Progenitor cell of endocrine pancreas (in vitro differentiated cells): ENCODE results near the gene SLAMF9. TPM values are rescaled to one million over a fixed set of nuclear protein-coding genes. Genes with fewer than 3 reads are reported as not detected.
"Not testable (repeated sequence)": the region's sequence is repeated elsewhere in the genome, so short reads cannot be mapped to it uniquely, and the experiment has no call there.

Experiments
- DNase-seq: peaks from one replicate; pipeline ENCODE4 v3.0.0; 2021; ENCODE audit warnings: low spot score; ENCODE audit not compliant: unreplicated experiment
- H3K27ac Mint-ChIP-seq: 2 replicates; pipeline ENCODE4 v1.8.0; 2021; ENCODE audit warnings: mild to moderate bottlenecking, moderate library complexity, mixed read lengths
- H3K27me3 Mint-ChIP-seq: 2 replicates; pipeline ENCODE4 v1.8.0; 2021; ENCODE audit warnings: mixed read lengths
- H3K36me3 Mint-ChIP-seq: 2 replicates; pipeline ENCODE4 v1.8.0; 2022; ENCODE audit warnings: mixed read lengths; ENCODE audit not compliant: insufficient read depth
- H3K4me1 Mint-ChIP-seq: 2 replicates; pipeline ENCODE4 v1.8.0; 2021; ENCODE audit warnings: low read depth, mixed read lengths
- H3K4me3 Mint-ChIP-seq: 2 replicates; pipeline ENCODE4 v1.8.0; 2021; ENCODE audit warnings: low read depth, mild to moderate bottlenecking, moderate library complexity, mixed read lengths
- H3K9me3 Mint-ChIP-seq: 2 replicates; pipeline ENCODE4 v1.8.0; 2021; ENCODE audit warnings: low read depth, mixed read lengths
- CTCF ChIP-seq: fragments of 200-600 bp; sonication (generic); IDR thresholded peaks from one replicate; pipeline ENCODE4 v1.5.0; 2021; ENCODE audit warnings: antibody characterized with exemption, mild to moderate bottlenecking; ENCODE audit not compliant: unreplicated experiment
- total RNA-seq: library from RNA; stranded (reverse); gene quantifications from 2 replicates; pipeline ENCODE4 v1.2.1, GENCODE V29; 2021

Gene SLAMF9
- total RNA-seq, 1 donor from 2014 or later: not detected

GRCh38 chr1:159913451-159914192 is 40.4 kb downstream of the SLAMF9 start:
- Mint-ChIP-seq H3K36me3 (peaks cover 14% of the 10 kb centered on the region), H3K27me3 (no peaks in the 10 kb centered on the region), H3K27ac (peak overlapping the region; percentile 85), H3K4me3 (peak overlapping the region; percentile 5), H3K9me3 (no peaks in the 10 kb centered on the region), H3K4me1 (peaks cover 79% of the 10 kb centered on the region)
- DNase-seq: no peak
- TF ChIP-seq CTCF: no peak

- Mint-ChIP-seq H3K27me3 (no peaks in the 10 kb centered on the region), H3K36me3 (peaks cover 2% of the 10 kb centered on the region), H3K27ac (peak overlapping the region; percentile 3), H3K9me3 (no peaks in the 10 kb centered on the region), H3K4me3 (no peak overlapping the region), H3K4me1 (peaks cover 83% of the 10 kb centered on the region)
- DNase-seq: no peak
- TF ChIP-seq CTCF: no peak
These were observed 42.5 kb downstream of the SLAMF9 start for GRCh38 chr1:159911326-159912070.

GRCh38 chr1:159908031-159908940 is 45.8 kb downstream of the SLAMF9 start:
- H3K36me3 Mint-ChIP-seq: no peaks in the 10 kb centered on the region
- DNase-seq: no peak
- H3K4me3 Mint-ChIP-seq: peak overlapping the region; percentile 29
- no peak overlapping the region for H3K27ac Mint-ChIP-seq
- H3K27me3 Mint-ChIP-seq: no peaks in the 10 kb centered on the region
- TF ChIP-seq CTCF: no peak
- H3K9me3 Mint-ChIP-seq: peaks cover 7% of the 10 kb centered on the region
- peaks cover 58% of the 10 kb centered on the region for H3K4me1 Mint-ChIP-seq

- DNase-seq: no peak
- H3K36me3 Mint-ChIP-seq: no peaks in the 10 kb centered on the region
- H3K27ac Mint-ChIP-seq: no peak overlapping the region
- no peak for TF ChIP-seq CTCF
- no peak overlapping the region for H3K4me3 Mint-ChIP-seq
- no peaks in the 10 kb centered on the region for H3K27me3 Mint-ChIP-seq
- peaks cover 7% of the 10 kb centered on the region for H3K9me3 Mint-ChIP-seq
- peaks cover 51% of the 10 kb centered on the region for H3K4me1 Mint-ChIP-seq
These were observed 47.1 kb downstream of the SLAMF9 start for GRCh38 chr1:159906960-159907359.

GRCh38 chr1:159904036-159904435 is 50.0 kb downstream of the SLAMF9 start:
- peaks cover 39% of the 10 kb centered on the region for H3K4me1 Mint-ChIP-seq
- not testable (repeated sequence) for DNase-seq, H3K36me3 Mint-ChIP-seq, H3K9me3 Mint-ChIP-seq, H3K27ac Mint-ChIP-seq, H3K27me3 Mint-ChIP-seq, H3K4me3 Mint-ChIP-seq
